Right cardiac atrium (tissue), 5 donors: ENCODE results near the gene PAQR5. TPM values are rescaled to one million over a fixed set of nuclear protein-coding genes. Genes with fewer than 3 reads are reported as not detected.

Source experiments
- ATAC-seq, 2 donors: fragments of 200-7000 bp; cut with Tn5 transposase; one replicate each; pipeline versions ENCODE4 v1.8.0 to v1.9.1; 2020; ENCODE audit warnings: moderate library complexity in 2 of 2, mild to moderate bottlenecking in 1 of 2
- DNase-seq, 3 donors: peaks; one replicate each; pipeline ENCODE4 v3.0.0-alpha.2; 2020
- H3K27ac ChIP-seq: one replicate; pipeline ENCODE4 v1.5.1; 2013; ENCODE audit warnings: mild to moderate bottlenecking, low read length, control low read depth, moderate library complexity
- H3K27me3 ChIP-seq: one replicate; pipeline ENCODE4 v1.6.1; 2013; ENCODE audit not compliant: control insufficient read depth, insufficient read depth
- H3K4me1 ChIP-seq: one replicate; pipeline ENCODE4 v1.6.1; 2013; ENCODE audit warnings: low read length; ENCODE audit not compliant: control insufficient read depth, insufficient read depth
- H3K4me3 ChIP-seq: one replicate; pipeline ENCODE4 v1.5.1; 2013; ENCODE audit warnings: low read length, control low read depth
- H3K9me3 ChIP-seq: one replicate; pipeline ENCODE4 v1.6.1; 2013; ENCODE audit warnings: low read length; ENCODE audit not compliant: control insufficient read depth
- WGBS: extraction: QIAGEN DNeasy Blood & Tissue Kit; methylation state at CpG from one replicate; pipeline ENCODE4 v1.1.7; 2013; 5-methylcytosine and 5-hydroxymethylcytosine counted together
- intact Hi-C, 4 donors: fragments of 100-400 bp; cut with DNase I; formaldehyde crosslinking; loops; one replicate each; pipeline versions ENCODE4 v1.11.0 to v1.14.0; 2022 to 2023
- polyA plus RNA-seq: library from polyadenylated mRNA; stranded (reverse); fragments of 200-250 nt; gene quantifications from one replicate; pipeline ENCODE4 v1.2.3, GENCODE V29; 2013
- total RNA-seq, 4 donors: library from RNA; stranded (reverse); fragmentation: NEBNext Ultra II Directional; extraction: Animal tissue kit (Norgen Biotek cat#: 25700); gene quantifications; one replicate each; pipeline ENCODE4 v1.2.1, GENCODE V29; 2021
- donor health status: healthy with polysubstance abuse.
- donor health status: DM: no; HTN: yes; CAD: no.
- donor health status: DM: no; HTN: no; CAD: no.
- donor health status: DM: no; HTN: yes; CAD: no; lungs with severe emphysema.
- donor health status: DM: yes; HTN: yes; CAD: no.

PAQR5 gene
- total and polyA plus RNA-seq, 5 donors: 0.32 to 3.5 (median 0.42) TPM

DNA sequence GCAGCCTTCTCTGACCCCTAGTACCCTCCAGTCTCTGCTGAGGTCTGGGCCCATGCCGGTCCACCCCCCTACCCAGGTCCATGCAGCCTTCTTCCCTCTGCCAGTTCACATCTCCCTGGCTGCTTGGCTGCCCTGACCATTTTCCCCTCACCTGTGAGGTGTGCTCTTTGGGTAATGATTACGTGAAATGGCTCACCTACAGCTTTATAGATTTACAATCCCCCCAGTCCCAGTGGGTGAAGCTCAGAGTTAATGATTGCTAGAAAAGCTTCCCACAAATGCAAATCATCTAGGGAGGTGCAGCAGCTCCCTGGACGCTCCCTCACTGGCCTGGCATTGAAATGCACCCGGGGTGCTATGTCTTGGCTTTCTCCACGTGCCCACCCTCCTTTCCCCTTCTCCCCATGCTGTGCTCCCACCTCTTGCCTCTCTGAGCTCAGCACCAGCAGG is 18.7 kb downstream of the PAQR5 start:
- Histone ChIP-seq H3K27me3 (no peaks in the 10 kb centered on the region), H3K27ac (no peak overlapping the region), H3K4me3 (no peak overlapping the region), H3K9me3 (no peaks in the 10 kb centered on the region), H3K4me1 (no peaks in the 10 kb centered on the region)
- no peak for DNase-seq
- intact Hi-C loops: no loop called here
- 67% methylated on average over 5 of the region's 5 CpGs for WGBS
- peak in 1 of 2 donors; percentile 10 for ATAC-seq

- 97% methylated on average over 7 of the region's 7 CpGs for WGBS
- intact Hi-C loops: no loop called here
- no peak overlapping the region for H3K4me3 ChIP-seq
Observed at GRCh38 chr15:69318033-69318432, 19.3 kb downstream of the PAQR5 start.

DNA sequence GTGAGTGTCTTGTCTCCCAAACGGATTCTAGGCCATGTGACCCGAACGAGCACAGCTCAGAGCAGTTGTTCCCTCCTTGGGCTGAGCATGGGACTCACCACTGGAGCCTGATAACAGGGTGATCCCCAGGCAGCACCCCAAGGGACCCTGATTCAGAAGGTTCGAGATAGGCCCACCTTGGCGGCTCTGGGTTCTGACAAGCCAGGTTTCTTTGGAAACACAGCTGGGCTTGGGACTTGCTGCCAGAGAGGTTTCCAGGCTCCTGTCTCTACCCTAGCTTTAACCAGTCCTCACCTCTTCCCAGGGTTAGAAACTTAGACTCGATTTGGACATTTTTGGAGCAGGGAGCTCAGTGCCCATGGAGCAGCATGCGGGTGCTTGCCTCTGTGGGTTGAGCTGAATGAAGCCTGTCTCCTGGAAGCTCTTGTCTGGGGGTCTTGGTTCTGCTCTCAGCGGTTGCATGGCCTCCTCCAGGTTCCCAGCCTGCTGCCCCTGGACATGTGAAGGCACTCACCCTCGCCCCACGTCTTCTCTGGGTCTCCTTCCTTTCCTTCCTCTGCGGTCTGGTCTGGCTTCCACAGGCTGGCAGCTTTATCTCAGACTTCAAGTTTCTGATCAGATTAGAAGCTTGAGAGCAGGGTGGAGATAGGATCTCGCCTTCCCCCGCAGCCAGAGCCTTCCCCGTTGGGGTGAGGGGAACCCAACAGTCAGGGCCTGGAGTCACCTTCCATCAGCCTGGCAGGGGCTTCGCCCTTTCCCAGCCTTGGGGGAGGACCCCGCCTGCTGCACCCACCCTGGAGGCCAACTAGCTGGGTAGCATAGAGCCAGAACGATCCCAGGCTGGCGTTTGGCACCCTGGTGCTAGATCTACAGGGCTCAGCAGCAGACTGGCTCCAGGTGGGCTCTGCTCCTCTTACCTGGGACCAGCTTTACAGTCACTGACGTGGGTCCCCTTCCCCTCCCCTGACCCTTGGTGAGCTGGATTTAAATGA is 21.0 kb downstream of the PAQR5 start:
- H3K27ac ChIP-seq: no peak overlapping the region
- H3K9me3 ChIP-seq: no peaks in the 10 kb centered on the region
- no peaks in the 10 kb centered on the region for H3K4me1 ChIP-seq
- ATAC-seq (no peak), DNase-seq (no peak)
- no peak overlapping the region for H3K4me3 ChIP-seq
- intact Hi-C loops: no loop called here
- no peaks in the 10 kb centered on the region for H3K27me3 ChIP-seq
- WGBS: 77% methylated on average over 19 of the region's 19 CpGs

More at GRCh38 chr15:69318033-69318432, 19.3 kb downstream of the PAQR5 start:
- H3K27me3 ChIP-seq: no peaks in the 10 kb centered on the region
- H3K9me3 ChIP-seq: no peaks in the 10 kb centered on the region
- no peak overlapping the region for H3K27ac ChIP-seq
- ATAC-seq (no peak), DNase-seq (no peak)
- H3K4me1 ChIP-seq: no peaks in the 10 kb centered on the region

DNA sequence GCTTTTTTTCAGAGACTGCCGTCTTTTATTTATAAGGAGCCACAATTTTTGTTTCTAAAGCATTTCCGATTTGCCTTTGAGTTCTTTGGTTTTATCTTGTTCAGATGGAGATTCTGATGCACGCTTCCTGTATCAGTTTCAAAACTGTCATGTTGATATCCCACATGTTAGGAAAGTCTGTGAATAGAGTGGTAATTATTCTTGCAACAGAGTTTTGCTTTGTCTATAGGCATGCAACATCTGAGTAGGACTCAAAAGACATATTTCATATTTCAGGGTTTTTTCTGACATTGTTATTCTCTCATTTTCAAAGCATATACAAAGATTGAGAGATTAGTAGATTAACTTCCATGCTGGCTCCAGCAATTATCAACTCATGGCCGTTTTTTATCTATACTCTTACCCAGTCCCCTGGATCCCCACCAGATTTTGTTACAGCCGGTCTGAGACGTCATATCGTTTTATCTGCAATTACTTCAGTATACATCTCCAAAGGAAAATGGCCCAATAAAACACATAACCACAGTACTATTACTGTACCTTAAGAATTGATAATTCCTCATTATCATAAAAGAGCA is 22.4 kb downstream of the PAQR5 start:
- H3K9me3 ChIP-seq: no peaks in the 10 kb centered on the region
- ATAC-seq (no peak), DNase-seq (no peak)
- H3K4me3 ChIP-seq: no peak overlapping the region
- H3K27ac ChIP-seq: no peak overlapping the region
- intact Hi-C loops: no loop called here
- WGBS: 27% methylated on average over 7 of the region's 7 CpGs
- H3K4me1 ChIP-seq: no peaks in the 10 kb centered on the region
- H3K27me3 ChIP-seq: no peaks in the 10 kb centered on the region

- no peak for DNase-seq
- Histone ChIP-seq H3K9me3 (no peaks in the 10 kb centered on the region), H3K4me3 (no peak overlapping the region), H3K4me1 (no peaks in the 10 kb centered on the region), H3K27ac (no peak overlapping the region), H3K27me3 (no peaks in the 10 kb centered on the region)
- WGBS: 54% methylated on average over 5 of the region's 5 CpGs
- intact Hi-C loops: no loop called here
- ATAC-seq: no peak
Observed at GRCh38 chr15:69323893-69324430, 25.2 kb downstream of the PAQR5 start.

- ATAC-seq (no peak), DNase-seq (no peak)
- Histone ChIP-seq H3K4me1 (no peaks in the 10 kb centered on the region), H3K4me3 (no peak overlapping the region), H3K27me3 (no peaks in the 10 kb centered on the region), H3K27ac (no peak overlapping the region), H3K9me3 (no peaks in the 10 kb centered on the region)
- 92% methylated on average over 5 of the region's 5 CpGs for WGBS
- intact Hi-C loops: no loop called here
Observed at GRCh38 chr15:69324565-69324964, 25.9 kb downstream of the PAQR5 start.

GRCh38 chr15:69325456-69325971 is 26.8 kb downstream of the PAQR5 start:
- no peak for DNase-seq
- intact Hi-C loops: no loop called here
- Histone ChIP-seq H3K9me3 (no peaks in the 10 kb centered on the region), H3K27me3 (no peaks in the 10 kb centered on the region), H3K4me3 (no peak overlapping the region), H3K27ac (no peak overlapping the region), H3K4me1 (no peaks in the 10 kb centered on the region)
- WGBS: 80% methylated on average over 7 of the region's 7 CpGs
- no peak for ATAC-seq

DNA sequence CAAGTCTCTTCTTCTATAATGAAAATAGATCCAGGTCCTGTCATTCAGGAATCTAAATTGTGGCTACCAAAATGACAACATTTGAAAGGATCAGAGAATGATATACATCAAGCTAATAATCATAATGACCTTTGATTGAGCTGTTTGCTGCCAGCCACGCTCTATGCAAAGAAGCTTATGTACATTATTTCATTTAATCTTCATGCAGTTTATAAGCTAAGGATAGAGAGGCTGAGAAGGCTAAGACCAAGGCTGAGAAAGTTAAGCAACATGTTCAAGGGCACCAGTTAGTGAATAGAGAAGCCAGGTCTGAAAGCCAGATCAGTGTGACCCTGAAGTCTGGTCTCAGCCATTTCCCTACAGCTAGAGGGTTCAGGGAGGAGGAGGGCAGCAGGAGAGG is 29.4 kb downstream of the PAQR5 start:
- ATAC-seq (no peak), DNase-seq (no peak)
- Histone ChIP-seq H3K9me3 (no peaks in the 10 kb centered on the region), H3K27ac (no peak overlapping the region), H3K27me3 (no peaks in the 10 kb centered on the region), H3K4me1 (no peaks in the 10 kb centered on the region), H3K4me3 (no peak overlapping the region)
- WGBS: 97% methylated on average over 1 of the region's 1 CpG
- intact Hi-C loops: no loop called here

DNA sequence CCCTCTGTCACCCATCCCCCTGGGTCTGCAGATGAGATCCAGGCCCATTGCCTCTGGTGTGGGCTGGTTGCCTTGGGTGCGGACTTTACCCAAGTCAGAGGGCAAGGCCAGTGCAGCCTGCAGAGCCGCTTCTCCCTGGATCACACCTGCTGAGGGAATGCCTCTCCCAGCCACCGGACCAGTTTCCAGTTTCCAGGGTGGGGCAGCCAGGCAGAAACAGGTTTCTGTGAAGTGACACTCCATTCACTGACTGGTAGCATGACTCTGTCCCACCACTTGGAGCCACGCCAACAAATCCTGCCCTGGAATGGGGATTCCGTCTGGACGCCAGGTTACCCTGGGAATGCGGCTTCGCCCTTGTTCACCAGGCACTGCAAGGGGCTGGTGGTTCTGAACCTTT is 30.0 kb downstream of the PAQR5 start:
- Histone ChIP-seq H3K27me3 (no peaks in the 10 kb centered on the region), H3K4me3 (no peak overlapping the region), H3K4me1 (no peaks in the 10 kb centered on the region), H3K9me3 (no peaks in the 10 kb centered on the region), H3K27ac (no peak overlapping the region)
- intact Hi-C loops: no loop called here
- 82% methylated on average over 8 of the region's 8 CpGs for WGBS
- ATAC-seq: peak in 1 of 2 donors; percentile 50
- no peak for DNase-seq

DNA sequence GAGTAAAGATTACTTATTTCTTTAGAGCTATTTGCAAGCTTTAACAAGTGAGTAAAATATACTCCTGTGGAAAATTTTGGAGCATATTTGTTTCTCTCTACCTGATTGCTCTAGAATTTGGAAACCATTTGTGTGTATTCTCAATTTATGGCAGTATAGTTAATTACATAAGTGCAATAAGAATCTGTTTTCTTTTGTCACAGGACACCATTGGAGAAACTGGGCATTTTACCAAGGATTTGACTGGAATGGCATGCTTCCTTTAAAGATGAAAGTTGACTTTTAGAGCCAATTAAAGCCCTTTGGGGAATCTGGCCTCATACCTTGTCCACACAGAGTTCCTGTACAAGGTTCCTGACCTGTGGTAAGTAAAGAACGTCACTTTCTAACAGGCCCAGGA is 38.4 kb downstream of the PAQR5 start:
- H3K27me3 ChIP-seq: no peaks in the 10 kb centered on the region
- H3K27ac ChIP-seq: no peak overlapping the region
- no peak overlapping the region for H3K4me3 ChIP-seq
- DNase-seq (no peak), ATAC-seq (no peak)
- no peaks in the 10 kb centered on the region for H3K4me1 ChIP-seq
- 61% methylated on average over 1 of the region's 1 CpG for WGBS
- H3K9me3 ChIP-seq: no peaks in the 10 kb centered on the region
- intact Hi-C loops: no loop called here
